ENCODE results near the gene ADRA2B.

DNA sequence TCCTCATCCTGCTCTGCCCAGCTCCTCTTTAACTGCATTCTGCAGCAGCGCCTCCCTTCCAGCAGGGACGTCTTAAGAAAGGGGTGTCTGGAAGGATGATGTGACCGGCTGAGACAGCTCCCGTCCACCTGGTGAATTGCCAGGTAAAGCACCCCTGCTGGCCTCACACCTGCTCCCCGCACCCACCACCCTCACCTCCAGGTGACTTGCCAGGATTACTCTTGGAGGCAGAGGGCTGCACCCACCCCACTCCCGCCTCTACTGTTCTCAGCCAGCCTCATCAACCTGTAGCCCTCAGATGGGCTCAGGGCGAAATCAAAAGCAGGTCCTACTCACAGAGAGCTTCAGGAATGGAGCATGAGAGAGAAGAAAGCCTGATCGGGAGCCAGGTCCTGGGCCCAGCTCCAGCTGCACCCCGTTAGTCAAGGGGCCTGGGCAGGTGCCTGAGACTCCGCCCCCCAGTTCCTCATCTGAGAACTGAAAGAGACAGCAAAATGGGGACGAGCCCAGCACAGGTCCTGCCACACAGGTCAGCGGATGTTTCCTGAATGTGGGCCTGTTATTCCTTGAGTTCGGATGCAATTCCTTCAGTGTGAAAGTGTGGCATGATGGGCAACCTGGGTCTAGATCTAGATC, 5.6 kb downstream of the ADRA2B start:
- no peak for TF ChIP-seq EZH2phosphoT487 (IDR thresholded peaks at IDR 0.05; ENCODE audit: borderline replicate concordance)
- TF ChIP-seq, protein P1, sequence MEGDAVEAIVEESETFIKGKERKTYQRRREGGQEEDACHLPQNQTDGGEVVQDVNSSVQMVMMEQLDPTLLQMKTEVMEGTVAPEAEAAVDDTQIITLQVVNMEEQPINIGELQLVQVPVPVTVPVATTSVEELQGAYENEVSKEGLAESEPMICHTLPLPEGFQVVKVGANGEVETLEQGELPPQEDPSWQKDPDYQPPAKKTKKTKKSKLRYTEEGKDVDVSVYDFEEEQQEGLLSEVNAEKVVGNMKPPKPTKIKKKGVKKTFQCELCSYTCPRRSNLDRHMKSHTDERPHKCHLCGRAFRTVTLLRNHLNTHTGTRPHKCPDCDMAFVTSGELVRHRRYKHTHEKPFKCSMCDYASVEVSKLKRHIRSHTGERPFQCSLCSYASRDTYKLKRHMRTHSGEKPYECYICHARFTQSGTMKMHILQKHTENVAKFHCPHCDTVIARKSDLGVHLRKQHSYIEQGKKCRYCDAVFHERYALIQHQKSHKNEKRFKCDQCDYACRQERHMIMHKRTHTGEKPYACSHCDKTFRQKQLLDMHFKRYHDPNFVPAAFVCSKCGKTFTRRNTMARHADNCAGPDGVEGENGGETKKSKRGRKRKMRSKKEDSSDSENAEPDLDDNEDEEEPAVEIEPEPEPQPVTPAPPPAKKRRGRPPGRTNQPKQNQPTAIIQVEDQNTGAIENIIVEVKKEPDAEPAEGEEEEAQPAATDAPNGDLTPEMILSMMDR (conservative IDR thresholded peaks at IDR 0.05; ENCODE audit: low read length): no peak
